GM03348 (cell line): ENCODE measurements around the gene ATRAID.
"Not testable (repeated sequence)": the region's sequence is repeated elsewhere in the genome, so short reads cannot be mapped to it uniquely, and the experiment has no call there.

Experiments used
- DNase-seq: peaks from one replicate; pipeline ENCODE4 v3.0.0; 2012; ENCODE audit warnings: low spot score

Gene ATRAID, protein sequence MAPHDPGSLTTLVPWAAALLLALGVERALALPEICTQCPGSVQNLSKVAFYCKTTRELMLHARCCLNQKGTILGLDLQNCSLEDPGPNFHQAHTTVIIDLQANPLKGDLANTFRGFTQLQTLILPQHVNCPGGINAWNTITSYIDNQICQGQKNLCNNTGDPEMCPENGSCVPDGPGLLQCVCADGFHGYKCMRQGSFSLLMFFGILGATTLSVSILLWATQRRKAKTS

GRCh38 chr2:27211943-27212625, at the start of gene ATRAID, which contains the start of gene SLC5A6:
Gene ATRAID (plus strand): TSS chr2:27212041. CDS start chr2:27212369, 328 bp downstream.
Gene SLC5A6 (minus strand): TSS chr2:27212268. CDS start chr2:27207650, 4,618 bp downstream.
- peak; percentile 98 for DNase-seq

- no peak for DNase-seq
Observed at GRCh38 chr2:27162151-27163121, 49.4 kb upstream of the ATRAID start.

GRCh38 chr2:27164960-27165763, 46.7 kb upstream of the ATRAID start:
- no peak for DNase-seq

GRCh38 chr2:27170581-27171337, 41.1 kb upstream of the ATRAID start:
- no peak for DNase-seq

GRCh38 chr2:27171351-27171848, 40.4 kb upstream of the ATRAID start:
- no peak for DNase-seq

DNA sequence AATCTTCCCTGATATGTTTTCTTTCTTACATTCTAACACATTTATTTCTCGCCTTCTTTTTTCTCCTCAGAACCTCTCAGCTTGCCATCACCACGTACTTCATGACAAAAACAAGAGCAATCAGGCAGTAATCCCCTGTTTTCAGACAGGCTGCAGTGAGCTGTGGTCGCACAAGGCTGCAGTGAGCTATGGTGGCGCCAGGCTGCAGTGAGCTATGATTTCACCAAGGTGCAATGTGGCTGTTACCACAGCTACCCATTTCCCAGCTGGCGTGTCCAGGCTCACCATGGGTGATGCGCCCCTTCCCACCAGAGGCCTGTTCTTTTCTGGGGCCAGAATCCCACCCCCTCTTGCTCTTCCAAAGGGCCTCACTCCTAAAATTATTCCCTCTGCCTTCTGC, 37.2 kb upstream of the ATRAID start:
- DNase-seq: no peak

- DNase-seq: no peak
Observed at GRCh38 chr2:27175330-27175729, 36.5 kb upstream of the ATRAID start.

DNA sequence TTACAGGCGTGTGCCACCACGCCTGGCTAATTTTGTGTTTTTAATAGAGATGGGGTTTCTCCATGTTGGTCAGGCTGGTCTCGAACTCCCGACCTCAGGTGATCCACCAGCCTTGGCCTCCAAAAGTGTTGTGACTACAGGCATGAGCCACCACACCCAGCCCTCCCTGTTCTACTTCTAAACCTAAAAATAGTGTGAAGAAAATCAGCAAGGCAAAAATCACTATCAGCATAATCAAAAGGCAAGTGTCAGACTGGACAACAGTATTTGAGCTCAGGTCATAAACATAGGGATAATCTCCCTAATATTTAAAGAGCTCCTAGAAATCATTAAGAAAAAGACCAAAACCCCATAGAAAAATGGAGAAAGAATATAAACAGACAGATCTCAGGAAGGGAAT, 36.1 kb upstream of the ATRAID start:
- DNase-seq: not testable (repeated sequence)

DNA sequence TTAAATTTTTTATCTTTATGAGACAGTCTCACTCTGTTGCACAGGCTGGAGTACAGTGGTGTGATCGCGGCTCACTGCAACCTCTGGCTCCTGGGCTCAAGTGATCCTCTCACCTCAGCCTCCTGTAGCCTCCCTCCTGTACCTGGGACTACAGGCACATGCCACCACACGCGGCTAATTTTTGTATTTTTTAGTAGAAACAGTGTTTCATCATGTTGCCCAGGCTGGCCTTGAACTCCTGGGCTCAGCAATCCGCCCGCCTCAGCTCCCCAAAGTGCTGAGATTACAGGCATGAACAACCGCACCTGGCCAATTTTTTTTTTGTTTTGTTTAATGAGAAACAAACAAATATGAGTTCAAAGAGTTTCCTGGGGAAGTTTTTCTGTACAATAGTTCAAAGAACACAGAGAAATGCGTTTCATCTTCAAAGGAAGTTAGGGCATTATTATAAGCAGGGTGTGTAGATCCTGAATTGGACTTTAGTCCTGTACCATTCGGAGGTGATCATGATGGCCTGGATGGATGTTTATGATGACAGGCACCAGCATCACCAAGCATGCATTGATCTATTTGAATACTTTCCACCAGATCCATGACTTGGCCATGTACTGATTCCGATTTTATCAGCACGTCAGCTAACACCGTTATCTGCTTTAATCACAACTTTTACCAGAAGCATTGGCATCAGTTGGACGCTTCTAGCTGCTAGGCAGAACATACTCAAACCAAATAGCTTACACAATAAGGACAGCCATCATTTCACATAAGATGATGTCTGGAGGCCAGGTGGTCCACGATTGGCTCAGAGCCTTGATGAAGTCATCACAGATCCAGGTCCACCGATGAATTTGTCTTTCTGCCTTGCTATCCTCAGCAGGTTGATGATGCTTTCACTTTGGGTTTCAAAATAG, 34.1 kb upstream of the ATRAID start:
- DNase-seq: no peak

DNA sequence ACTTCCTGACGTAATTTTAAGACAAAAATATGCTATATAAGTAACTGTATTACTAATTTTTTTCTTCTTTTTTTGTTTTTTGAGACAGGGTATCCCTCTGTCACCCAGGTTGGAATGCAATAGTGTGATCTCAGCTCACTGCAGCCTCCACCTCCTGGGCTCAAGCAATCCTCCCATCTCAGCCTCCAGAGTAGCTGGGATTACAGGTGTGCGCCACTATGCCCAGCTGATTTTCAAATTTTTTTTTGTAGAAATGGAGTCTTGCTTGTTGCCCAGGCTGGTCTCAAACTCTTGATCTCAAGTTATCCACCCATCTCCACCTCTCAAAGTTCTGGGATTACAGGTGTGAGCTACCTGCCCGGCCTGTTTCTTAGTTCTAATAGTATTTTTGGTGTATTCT, 33.4 kb upstream of the ATRAID start:
- no peak for DNase-seq

DNA sequence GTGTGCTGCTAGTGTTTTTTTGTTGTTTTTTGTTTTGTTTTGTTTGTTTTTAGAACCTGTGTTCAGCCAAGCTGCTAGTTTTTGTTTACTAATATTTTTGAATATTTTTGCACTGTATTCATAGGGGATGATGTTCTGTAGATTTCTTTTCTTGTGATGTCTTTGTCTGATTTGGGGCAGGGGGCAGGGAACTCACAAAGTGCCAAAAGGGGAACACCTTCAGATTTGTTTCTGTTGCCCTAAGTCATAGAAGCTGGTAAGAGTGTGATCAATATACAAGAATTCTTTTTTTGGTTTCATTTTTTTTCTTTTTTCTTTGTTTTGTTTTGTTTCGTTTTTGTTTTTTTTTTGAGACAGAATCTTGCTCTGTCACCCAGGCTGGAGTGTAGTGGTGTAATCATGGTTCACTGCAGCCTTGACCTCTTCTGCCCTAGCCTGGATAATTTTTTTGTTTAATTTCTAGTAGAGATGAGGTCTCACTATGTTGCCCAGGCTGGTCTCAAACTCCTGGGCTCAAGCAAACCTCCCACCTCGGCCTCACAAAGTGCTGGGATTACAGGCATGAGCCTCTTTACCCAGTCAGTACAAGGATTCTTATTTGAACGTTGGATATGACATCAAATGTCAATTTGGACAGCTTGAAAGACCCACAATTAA, 32.4 kb upstream of the ATRAID start:
- no peak for DNase-seq

- no peak for DNase-seq
Observed at GRCh38 chr2:27182346-27182745, 29.5 kb upstream of the ATRAID start.

- no peak for DNase-seq
Observed at GRCh38 chr2:27184115-27184514, 27.7 kb upstream of the ATRAID start.

DNA sequence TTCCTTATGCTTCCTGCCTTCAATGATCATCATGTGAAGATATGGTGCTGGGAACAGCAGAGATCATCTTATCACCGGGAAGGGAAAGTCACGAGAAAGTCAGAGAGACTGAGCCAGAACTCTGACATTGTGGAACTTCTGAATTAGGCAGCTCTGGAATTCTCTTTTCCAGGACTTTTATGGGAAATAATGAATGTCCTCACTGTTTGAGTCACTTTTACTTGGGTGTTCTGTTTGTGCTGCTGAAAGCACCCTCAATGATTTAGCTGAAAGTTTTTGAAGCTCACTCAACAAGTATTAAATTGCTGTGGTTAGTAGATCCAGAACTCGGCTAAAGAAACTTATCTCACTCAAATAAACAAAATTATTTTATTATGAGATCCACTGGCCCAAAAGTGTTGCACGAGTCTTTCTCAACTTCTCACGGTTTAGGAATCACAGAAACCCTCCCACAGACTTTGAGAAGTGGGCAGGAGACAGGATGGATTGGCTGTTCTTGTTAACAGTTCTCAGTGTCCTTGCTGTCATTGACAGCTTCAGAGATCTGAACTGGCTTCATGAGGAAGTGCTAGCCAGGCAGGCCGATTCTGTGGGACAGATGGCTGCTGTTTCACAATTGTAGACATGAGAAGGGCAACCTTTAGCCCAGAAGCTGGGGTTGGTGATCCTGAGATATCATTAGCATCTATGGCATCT, 26.4 kb upstream of the ATRAID start:
- DNase-seq: peak; percentile 63

GRCh38 chr2:27186613-27187345, 25.1 kb upstream of the ATRAID start:
- no peak for DNase-seq

DNA sequence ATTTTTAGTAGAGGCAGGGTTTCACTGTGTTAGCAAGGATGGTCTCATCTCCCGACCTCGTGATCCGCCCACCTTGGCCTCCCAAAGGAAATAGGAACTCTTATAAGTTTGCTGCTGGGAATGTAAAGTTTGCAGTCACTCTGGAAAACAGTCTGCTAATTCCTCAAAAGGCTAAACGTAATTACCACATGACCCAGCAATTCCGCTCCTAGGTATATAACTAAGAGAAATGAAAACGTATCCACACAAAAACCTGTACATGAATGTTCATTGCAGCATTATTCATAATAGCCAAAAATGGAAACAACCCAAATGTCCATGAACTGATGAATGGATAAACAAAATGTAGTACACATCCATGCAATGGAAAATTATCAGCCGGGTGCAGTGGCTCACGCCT, 21.9 kb upstream of the ATRAID start:
- DNase-seq: no peak

DNA sequence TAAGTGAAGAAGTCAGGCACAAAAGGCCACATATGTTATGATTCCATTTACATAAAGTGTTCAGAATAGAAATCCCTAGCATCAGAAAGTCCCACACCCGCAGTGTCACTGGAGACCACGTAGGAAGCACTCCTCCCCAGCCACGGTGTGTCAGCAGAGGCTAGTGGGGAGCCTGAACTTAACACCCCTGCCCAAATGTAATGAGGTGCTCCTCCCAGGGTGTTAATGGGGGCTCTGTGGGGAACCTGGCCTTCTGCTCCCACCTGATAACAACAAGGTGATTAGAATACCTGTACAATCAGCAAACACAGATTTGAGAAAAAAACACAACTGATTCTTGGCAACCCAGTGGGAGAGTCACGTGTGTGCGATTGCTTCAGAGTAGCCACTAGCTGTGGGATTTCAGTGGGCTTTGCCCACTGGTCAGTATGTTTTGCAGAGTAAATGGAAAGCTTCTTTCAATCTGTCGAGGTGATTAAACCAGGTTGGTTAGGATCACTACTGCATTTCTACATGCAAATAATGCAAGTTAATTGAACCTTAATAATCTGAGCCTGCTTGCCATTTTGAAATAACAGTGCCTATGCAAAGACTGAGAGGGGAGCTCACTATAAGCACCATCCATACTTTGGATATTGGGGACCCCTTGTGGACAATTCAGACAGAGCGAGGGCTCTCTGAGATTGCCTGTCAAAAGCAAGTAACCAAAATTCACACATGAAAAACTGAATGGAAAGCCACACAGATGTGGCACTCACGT, 20.6 kb upstream of the ATRAID start:
- DNase-seq: peak; percentile 79
